SKM-1 (cell line): ENCODE results near the gene AMBP.
"Not testable (repeated sequence)": the region's sequence is repeated elsewhere in the genome, so short reads cannot be mapped to it uniquely, and the experiment has no call there.

ENCODE experiments used
- DNase-seq: peaks from one replicate; lab custom pipeline; 2025; ENCODE audit not compliant: unreplicated experiment; lab: John Stamatoyannopoulos, UW

AMBP gene

DNA sequence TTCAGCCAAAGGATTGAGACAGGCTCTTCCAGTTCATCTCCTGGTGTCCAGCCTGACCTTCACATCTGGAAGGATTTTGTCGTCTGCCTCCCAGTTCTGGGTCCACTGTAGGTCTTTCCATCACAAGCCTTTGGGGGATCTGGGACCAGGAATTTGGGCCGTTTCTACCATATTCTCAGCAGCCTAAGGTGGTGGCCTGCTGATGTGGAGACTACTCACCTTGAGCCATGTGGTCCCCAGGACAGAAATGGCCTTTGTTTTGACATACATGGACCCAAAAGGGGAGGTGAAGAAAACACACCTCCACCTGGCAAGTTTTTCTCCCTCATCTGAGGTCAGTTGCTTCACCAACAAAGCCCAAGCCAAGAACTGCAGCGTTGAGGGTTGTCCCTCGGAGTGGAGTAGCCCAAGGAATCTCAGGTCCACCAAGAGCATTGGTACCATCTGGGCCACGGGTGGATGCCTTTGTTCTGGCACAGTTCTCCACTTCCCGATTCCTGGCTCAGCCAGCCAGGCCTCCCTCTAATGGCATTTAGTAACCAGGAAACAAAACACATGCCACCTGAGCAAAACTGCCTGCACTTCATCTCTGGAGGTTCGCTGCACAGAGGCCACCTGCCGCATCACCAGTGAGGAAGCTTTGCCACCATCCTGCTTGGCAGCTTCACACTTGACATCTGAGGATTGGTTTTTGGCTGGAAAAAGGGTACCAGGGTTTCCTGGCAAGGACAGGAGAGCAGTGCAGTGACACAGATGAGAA is 24.7 kb downstream of the AMBP start:
- DNase-seq = no peak

DNA sequence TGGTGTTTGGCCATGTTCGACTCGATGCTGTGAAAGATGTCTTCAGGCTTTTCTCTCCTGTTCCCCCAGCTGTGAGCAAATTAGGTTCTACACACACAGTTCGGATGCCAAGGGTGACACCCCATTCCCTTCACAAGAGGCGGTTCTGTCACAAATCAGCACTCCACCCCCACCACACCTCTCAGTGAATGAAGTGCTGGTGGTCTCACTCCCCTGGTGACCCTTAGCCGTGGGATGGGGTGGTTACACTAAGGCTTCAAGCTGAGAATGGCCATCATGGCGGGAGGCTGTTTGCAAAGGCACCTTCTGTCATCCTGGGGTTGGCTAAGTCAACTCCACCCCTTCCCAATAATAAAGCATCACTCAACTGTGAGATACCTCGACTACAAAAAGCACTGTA is 26.4 kb downstream of the AMBP start:
- no peak for DNase-seq

DNA sequence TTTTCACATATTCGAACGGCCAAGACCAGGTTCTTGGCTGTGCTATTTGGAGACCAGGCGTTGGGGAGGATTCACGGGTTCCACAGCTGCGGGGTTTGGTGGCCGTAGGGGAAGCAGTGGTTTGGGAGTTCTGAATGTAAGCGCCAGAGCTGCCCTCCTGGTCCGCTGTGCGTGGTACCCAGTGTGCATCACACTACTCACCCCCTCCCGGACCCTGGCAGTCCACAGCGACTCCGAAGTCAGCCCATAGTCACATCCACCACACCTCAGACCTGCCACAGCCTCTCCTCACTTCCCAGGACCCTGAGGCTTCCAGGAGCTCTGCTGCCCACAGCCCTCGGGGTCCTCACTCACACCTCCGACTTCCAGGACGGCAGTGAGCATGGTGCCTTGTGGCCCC is 26.8 kb downstream of the AMBP start:
- no peak for DNase-seq

DNA sequence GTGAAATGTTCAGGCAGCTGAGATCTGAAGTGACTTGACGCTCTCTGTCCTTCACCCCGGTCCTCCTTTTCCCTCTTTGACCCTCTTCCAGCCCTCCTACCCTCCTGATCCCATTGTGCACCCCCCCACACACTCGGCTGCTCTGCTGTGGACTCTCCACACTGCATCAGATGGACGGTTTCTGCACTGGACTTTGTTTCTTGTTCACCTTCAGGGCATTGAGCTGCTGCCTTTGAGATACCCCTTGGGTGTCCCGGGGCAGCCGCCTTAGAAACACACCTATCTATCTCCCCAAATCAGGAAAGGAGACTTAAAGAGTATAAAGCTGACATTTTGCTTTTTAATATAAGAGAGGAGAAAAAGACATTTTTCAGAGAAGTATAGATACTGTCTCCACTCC is 27.5 kb downstream of the AMBP start:
- no peak for DNase-seq

DNA sequence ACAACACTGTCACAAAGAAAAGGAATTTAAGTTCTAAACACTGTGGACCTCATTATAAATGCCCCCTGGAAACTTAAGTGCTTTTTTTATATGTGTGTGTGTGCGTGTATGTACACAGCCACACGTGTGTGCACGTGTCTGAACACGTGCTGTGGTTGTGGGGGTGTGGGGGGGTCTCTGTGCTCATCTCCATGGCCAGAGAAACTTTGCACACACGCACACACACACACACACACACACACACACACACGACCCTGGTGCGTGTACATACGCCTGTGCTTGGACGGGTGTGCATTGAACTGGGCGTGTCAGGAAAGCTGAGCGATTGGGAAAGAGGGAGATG is 27.9 kb downstream of the AMBP start:
- DNase-seq = no peak

DNA sequence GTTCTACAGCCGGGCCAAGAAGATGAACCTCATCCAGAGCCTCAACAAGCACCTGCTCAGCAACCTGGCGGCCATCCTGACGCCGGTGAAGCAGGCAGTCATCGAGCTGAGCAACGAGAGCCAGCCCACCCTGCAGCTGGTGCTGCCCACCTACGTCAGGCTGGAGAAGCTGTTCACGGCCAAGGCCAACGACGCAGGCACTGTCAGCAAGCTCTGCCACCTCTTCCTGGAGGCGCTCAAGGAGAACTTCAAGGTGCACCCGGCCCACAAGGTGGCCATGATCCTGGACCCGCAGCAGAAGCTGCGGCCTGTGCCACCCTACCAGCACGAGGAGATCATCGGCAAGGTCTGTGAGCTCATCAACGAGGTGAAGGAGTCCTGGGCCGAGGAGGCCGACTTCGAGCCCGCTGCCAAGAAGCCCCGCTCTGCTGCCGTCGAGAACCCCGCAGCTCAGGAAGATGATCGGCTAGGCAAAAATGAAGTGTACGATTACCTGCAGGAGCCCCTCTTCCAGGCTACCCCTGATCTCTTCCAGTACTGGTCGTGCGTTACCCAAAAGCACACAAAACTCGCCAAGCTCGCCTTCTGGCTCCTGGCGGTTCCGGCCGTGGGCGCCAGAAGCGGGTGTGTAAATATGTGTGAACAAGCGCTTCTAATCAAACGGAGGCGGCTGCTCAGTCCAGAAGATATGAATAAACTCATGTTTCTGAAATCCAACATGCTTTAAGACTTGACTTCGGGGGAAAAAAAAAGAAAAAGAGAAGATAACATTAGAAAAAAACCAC is 28.5 kb downstream of the AMBP start:
- DNase-seq = no peak

DNA sequence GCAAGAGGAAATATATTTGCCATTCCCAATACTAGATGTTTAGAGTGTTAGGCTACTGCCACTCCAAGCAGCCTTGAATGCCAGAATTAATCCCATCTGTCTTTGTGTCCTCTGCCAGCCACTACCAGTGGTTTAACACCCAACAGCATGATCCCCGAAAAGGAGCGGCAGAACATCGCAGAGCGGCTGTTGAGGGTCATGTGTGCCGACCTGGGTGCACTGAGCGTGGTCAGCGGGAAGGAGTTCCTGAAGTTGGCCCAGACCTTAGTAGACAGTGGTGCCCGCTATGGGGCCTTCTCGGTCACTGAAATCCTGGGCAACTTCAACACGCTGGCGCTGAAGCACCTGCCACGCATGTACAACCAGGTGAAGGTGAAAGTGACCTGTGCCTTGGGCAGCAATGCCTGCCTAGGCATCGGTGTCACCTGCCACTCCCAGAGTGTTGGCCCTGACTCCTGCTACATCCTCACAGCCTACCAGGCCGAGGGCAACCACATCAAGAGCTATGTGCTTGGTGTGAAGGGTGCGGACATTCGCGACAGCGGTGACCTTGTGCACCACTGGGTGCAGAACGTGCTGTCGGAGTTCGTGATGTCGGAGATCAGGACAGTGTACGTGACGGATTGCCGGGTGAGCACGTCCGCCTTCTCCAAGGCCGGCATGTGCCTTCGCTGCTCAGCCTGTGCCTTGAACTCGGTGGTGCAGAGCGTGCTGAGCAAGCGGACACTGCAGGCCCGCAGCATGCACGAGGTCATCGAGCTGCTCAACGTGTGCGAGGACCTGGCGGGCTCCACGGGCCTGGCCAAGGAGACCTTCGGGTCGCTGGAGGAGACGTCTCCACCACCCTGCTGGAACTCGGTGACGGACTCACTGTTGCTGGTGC is 29.3 kb downstream of the AMBP start:
- no peak for DNase-seq

DNA sequence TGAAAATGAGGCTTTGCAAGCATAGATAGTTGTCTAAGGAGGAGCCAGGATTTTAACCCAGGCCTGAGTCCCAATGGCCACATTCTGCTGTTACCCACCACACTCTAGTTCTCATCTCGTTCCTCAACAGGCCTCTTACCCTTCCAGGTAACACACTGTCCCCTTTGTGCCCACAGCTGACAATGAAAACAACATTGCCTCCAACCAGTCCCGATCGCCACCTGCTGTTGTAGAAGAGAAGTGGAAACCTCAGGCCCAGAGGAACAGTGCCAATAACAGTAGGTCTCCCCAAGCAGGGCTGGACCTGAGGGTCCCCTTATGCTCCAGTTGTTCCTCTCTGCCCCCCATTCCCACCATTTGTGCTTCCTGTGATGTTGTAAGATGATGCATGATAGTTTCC is 30.4 kb downstream of the AMBP start:
- DNase-seq = no peak

DNA sequence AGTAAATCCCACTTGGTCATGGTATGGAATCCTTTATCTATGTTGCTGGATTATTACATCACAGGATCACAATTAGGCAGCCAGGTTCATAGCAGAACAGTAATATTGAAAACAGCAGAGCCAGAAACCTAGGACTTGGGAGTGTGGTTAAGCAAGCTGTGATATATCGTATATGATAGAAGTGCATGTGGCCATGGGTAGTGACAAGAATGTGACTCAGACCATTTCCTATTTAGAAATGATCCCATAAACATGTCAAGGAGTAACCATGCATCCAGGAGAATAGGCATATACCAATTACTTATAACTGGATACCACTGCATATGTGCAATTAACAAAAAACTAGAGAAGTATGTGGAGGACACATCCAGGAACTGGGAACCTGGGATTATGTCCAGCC is 31.2 kb downstream of the AMBP start:
- DNase-seq = no peak

DNA sequence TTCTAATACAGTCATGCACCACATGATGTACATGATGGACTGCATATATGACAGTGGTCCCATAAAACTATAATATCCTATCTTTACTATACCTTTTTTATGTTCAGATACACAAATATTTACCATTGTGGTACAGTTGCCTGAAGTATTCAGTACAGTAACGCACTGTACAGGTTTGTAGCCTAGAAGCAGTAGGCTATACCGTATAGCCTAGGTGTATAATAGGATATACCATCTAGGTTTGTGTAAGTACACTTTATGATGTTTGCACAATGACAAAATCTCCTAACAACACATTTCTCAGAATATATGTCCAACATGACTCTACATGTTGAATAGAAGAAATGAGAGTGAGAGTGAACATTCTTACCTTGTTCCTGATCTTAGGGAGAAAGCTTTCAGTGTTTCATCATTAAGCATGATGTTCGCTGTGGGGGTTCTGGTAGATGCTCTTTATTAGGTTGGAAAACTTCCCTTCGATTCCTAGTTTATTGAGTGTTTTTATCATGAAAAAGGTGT is 31.8 kb downstream of the AMBP start:
- no peak for DNase-seq

DNA sequence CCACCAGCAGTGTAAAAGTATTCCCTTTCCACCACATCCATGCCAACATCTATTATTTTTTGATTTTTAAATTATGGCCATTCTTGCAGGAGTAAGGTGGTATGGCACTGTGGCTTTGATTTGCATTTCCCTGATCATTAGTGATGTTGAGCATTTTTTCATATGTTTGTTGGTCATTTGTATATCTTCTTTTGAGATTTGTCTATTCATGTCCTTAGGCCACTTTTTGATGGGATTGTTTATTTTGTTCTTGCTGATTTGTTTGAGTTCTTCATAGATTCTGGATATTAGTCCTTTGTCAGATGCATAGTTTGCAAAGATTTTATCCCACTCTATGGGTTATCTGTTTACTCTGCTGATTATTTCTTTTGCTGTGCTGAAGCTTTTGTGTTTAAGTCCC is 34.4 kb downstream of the AMBP start:
- DNase-seq = not testable (repeated sequence)

DNA sequence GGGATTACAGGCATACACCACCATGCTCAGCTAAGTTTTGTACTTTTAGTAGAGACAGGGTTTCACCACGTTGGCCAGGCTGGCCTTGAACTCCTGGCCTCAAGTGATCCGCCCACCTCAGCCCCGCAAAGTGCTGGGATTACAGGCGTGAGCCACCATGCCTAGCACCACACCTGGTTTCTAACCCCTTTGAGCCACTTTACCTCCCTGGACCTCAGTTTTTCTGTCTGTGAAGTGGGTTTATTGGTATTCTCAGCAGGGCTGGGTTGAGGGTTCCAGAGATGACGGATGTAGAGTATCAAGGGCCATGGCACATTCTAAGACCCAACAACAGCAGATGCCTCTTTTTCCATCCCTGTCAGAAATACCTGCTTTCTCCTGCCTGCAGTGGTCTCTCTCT is 38.6 kb downstream of the AMBP start:
- no peak for DNase-seq

DNA sequence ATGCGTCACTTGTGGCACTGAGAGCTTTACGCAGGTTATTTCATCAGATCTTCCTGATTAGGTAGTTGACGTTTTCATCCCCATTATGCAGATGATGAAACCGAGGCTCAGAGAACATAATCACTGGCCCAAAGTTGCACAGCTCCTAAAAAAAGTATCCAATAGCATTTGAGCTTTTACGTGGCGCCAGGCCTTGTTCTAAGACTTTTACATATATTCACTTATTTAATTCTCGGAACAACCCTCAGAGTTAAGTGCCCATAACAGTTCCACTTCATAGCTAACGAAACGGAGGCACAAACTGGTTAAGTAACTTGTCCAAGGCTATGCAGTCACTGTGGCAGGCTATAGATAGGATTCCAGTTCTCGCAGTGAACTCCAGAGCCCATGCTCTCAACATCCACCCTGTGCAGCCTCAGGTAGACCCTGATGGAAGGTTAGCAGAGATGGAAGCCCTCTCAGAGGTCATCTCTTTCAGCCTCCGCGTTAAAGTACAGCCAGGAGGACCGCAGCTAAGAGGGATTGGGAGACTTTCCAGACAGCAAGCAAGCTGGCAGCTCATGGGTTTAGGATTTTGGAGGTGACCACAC is 39.3 kb downstream of the AMBP start:
- no peak for DNase-seq

DNA sequence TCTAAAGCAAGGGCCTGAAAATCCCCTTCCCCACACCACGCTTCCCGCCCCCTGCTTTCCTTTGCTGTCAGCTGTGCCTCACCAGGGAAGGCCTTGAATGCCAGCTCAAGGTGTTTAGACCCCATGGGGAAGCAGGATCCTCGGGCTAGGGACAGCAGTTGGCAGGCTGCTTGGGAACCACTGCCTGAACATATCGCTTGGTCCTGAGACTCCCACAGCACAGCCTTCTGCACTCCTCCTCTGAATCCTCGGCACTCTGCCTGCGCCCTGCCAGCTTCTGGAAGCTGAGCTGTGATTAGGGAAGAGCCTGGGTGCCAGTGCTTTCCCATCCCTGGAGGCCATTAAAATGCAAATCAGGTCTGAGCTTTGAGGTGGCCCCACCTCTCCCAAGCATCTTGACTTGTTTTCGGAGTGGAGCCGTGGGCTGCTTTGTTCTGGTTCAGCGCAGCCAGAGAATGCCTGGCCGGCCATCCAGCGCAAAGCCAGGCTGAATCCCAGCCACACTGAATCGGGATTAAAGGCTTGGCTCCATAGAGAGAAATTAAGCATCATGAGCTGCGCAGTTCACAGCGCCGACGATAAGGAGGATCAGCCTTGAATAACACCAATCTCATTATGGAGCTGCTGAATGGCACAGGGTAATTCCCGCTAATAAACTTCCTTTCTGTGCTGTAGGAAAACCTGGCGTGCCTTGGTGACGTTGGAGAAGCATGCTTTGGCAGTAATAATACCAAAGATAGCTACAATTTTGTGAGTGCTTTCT is 40.0 kb downstream of the AMBP start:
- DNase-seq = no peak

DNA sequence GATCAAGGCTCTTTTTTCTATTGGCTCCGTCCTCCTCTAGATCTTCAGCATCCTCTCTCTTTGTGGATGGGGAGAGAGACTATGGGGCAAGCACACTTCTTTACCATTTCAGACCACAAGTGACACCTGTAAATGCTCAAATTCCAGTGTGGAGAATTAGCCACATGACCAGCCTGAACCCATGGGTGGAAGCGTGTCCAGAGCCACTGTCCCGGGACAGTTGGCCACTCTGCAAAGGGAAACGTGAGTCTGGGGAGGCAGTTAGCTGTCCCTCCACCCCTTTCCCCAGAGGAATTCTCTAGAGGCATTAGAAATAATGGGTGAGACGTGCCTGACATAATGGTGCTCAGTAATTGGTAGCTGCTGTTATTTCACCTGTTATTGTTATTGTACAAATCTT is 40.9 kb downstream of the AMBP start:
- DNase-seq = no peak

DNA sequence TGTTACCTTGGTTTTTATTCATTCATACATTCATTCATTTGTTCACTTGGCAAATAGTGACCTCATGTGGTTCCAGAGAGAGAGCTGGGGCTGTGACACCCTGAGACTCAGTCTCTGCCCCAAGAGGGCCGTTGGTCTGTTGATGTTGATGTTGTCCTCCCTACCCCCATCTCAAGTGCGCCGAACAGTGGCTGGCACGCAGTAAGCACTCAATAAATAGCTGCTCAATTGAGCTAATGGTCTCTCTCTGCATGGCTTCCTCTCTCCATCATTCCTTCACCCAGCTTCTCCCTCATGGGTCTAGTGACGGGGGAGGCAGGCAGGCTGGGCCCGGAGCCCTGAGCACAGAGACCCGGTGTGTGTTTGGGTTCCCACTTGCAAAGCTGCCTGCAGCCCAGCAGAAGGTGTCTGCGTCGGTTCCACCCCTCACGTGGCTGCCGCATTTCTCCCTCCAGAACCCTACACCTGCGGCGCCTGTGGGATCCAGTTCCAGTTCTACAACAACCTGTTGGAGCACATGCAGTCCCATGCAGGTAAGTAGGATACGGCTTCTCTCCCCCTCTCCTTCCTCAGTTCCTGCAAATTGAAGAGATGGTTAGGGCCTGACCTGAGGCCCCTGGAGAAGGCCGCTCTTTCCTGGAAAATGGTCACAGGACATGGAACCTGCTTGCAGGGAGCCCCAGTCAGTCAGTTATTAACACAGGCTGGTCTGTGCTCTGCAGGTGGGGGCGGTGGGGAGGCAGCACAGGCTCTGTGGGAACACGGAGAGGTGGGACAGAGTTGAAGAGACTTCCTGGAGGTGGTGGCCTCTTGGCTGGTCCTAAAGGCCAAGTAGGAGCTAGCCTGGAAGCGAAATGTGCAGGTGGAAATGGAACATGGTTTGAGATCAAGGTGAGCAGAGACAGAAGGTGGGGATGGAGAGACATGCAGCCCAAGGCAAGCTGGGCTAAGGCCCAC is 42.0 kb downstream of the AMBP start:
- DNase-seq = no peak

DNA sequence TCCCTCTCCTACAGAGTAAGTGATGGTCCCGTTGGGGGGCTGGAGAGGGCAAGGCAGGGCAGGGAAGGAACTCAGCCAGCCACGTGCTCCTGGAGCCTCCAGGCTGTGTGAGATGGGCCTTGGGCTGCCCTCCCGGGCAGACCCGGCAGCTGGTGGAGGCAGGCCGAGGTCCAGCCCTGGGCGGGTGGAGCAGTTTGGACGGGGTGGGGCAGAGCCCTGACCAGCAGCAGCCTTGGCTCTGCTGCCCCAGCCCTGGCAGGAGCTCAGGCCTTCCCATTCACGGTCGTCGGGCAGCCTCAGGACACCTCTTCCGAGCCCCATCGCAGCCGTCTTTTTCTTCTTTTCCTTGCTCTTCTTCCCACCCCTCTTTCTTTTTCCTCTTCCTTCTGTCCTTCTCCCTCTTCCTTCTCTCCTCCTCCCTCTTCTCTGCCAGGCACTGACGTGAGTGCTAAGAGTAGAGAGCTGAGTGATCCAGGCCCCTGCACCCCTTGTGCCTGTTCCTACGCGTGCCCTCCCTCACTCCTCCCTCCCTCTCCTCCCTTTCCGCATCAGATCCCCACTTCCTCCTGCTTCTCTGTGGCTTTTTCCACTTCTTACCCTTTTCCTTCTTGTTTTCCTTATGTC is 42.8 kb downstream of the AMBP start:
- no peak for DNase-seq

DNA sequence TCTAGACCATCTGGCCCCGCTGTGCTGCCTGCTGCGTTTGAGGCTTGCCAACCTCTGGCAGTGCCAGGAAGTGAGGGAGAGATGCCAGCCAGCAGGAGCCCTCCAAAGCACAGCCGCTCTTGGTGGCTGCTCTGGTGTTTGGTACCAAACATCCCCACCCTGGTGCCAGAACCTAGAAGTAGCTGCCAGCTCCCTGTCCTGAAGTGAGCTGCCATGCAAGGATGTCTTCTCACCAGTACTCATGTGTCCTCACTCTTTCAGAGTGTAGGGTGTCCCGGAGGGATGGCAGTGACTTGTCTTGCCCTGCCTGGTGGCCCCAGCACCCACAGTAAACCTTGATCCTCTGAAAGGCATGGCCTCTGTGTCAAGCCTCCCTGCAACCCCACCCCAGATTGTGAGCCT is 43.4 kb downstream of the AMBP start:
- DNase-seq = no peak

DNA sequence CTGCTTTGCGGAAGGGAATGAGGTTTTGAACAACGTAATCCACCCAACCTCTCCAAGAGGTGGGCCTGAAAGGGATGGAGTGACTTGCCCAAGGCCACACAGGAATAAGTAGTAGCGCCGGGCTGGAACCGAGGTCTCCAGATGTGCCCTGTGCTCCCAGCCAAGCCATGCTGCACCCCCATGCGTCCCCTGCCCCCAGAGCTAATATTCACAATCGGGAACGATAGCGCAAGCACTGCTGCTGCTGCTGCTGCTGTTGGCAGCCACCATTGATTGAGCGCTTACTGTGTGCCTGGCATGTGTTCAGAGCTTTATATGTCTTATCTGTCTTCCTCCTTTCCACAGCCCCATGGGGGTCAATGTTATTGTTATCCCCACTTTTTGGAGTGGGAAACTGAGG is 43.9 kb downstream of the AMBP start:
- DNase-seq = no peak
